ENCODE results near the gene TPRG1.

Gene TPRG1

GRCh38 chr3:189286188-189286587 lies 114.4 kb downstream of the TPRG1 start:
- no peak for DNase-seq

- DNase-seq, result no peak
Observed at GRCh38 chr3:189286916-189287315, 115.1 kb downstream of the TPRG1 start.

GRCh38 chr3:189288348-189289235 lies 116.8 kb downstream of the TPRG1 start:
- no peak for DNase-seq

GRCh38 chr3:189289251-189289650 lies 117.5 kb downstream of the TPRG1 start:
- no peak for DNase-seq

DNA sequence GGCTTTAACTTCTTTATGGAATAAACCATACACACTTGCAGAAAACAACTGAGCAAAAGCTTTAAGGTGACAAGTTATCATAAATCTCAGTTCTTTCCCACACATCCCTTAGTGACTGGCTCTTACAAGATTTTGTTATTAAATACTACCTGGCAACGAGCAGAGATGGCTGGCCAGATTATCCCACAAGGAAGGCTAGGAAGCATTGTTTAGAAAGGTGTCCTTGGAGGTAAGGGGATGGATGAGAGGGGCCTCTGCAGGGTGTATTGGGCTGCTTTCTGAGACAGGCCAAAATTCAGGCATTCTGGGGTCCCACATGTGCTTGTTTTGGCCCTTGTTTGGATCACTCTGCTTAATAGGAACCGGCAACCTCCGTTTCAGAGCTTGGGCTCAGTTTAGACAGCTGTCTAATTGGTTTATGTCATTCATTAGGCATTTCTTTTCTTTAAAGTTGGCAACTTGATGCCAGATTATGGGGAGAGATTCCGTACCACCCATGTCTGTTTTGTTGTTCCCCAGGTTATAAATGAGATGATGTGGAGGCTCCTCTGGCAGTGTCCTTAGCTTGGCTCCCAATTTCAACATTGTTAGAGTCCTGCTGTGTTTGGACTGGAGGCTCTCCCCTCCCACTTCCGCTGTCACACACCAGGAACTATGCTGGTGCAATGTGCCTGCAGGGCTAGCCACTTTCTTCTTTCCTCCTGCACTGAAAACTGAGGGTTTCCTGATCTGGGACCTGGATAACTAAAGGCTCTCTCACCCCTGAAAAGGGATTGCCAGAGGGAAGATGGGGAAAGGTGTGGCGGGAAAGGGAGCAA lies 121.1 kb downstream of the TPRG1 start:
- DNase-seq, result no peak

DNA sequence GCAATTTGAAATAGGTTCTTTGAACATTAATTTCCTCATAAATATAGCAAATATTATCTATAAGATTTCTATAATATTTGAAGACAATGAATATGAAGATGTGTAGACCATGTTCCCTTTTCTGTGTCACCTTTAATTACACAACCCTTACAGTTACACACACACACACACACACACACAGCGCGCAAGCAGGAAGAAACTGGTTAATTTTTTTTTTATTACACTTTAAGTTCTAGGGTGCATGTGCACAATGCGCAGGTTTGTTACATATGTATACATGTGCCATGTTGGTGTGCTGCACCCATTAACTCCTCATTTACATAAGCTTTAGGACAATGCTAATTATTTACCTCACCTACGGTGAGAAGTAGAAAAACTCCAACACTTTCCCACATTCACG lies 122.9 kb downstream of the TPRG1 start:
- no peak for DNase-seq

- no peak for DNase-seq
Observed at GRCh38 chr3:189295089-189295488, 123.3 kb downstream of the TPRG1 start.

DNA sequence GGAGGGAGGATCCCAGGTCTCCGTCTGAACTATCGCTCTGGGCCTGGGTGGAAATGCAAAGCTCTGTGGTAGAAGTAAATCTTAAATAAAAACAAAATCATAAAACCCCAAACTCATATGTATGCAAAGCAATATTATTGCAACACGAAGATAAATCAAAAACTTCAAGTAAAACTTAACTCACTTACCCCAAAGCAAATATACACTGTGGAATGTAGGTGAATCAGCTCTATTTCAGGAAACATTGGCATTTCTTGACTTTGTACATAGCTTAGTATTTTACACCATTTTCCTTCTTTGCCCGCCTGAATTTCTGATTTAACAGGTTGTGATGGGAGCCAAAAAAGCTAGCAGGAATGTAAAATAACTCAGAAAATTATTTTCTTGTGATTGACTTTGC lies 126.2 kb downstream of the TPRG1 start:
- no peak for DNase-seq

- DNase-seq, result no peak
Observed at GRCh38 chr3:189298469-189299375, 127.0 kb downstream of the TPRG1 start.

- DNase-seq, result no peak
Observed at GRCh38 chr3:189300345-189300744, 128.6 kb downstream of the TPRG1 start.

DNA sequence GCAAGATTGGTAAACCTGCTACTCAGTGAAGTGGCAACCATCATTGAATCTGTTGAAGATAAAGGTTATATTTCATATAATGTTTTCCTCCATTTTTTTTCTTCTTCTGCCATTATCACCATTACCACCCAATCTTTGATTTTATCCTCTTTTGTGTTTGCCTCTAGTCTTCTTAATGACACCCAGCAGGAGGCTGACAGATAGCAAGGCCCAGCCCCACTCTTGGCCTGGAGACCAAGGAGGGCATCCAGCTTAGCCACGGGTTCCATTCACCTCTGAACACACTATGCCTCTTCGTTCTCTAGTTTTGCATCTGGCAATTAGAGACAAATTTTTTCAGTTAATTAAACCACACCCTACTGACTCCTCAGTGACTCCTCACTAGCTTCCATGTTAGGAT lies 129.7 kb downstream of the TPRG1 start:
- DNase-seq, result no peak

GRCh38 chr3:189303584-189303983 lies 131.8 kb downstream of the TPRG1 start:
- DNase-seq, result no peak

DNA sequence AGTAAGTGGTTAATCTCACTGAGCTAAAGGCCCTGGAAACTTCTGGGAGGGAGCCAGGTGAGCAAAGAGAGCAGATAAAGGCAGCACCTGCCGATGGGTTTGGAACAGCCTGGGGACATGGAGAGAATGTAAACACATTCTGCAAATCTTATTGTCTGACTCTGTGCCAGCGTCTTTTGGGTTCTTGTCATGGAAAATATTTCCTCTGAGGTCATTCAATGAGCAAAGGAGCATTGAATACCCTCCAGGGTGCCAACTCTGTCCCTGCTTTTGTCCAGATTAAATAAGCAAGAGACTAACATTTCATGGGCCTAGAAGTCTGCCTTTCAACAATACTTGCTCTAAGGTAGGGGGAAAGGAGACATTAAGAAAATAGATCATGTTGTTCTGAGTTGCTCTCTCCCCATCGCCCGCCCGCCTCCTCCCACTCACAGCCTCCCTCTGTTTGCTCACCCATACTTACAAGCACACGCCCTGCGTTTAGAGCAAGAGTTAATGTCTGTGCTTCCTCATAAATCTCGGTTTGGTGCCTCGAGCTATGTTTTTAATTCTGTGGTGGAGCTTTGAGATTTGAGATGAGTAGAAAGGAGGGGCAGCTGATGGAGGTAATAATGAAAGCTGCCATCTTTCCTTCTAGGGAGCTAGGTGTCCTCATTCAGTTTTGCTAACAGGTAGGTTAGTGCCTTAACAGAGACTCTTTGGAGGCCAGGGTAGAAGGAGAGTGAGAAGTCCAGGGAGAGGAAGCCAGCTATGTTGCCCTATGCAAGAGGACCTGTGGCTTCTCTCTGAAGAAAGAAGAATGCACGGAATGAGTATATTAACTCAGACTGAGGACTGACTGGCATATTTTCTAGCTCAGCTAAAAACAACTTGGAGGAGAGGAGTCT lies 132.9 kb downstream of the TPRG1 start:
- DNase-seq, result no peak

- no peak for DNase-seq
Observed at GRCh38 chr3:189305412-189305811, 133.6 kb downstream of the TPRG1 start.

DNA sequence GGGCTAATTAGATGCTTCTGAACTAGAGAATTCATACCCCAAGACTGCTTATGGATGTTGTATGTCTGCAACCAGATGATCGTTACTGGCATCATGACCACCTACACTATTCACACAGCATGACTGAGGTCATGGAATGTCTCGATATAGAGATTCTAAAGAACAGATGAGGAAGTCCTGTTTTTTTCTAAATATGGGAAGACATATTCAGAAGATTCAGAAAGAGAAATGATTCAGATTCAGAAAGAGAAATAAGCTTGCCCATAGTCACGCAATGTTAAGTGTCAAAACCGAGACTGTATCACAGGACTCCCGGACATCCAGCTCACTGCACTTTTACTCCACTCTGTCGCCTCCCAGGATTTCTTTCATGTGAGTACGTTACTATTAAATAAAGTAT lies 136.2 kb downstream of the TPRG1 start:
- no peak for DNase-seq

GRCh38 chr3:189308608-189309007 lies 136.8 kb downstream of the TPRG1 start:
- no peak for DNase-seq

DNA sequence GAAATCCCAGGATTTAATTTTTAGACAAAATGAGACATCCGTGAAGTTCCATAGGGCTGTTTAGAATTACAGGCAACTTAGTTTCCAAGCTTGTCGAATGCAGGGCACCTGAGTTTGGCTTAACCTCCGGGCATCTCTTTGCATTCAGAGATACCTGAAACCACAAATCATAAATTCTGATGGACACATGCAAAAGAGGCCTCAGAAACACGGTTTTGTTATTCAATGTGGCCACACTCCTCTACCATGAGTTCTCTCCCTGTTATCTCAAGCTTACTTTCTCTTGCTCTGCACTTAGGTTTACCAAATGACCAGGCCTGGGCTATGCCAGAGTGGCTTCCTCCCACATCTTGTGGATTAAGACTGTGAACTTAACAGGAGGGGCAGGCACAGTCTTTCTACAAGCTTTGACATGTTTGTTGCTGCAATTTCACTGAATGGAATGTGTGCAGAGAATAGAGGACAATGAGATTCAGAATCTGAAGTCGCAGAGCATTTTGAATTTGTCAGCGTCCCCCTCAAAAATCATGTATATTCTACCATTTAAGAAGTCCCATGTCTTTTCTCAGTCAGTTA lies 137.7 kb downstream of the TPRG1 start:
- no peak for DNase-seq

DNA sequence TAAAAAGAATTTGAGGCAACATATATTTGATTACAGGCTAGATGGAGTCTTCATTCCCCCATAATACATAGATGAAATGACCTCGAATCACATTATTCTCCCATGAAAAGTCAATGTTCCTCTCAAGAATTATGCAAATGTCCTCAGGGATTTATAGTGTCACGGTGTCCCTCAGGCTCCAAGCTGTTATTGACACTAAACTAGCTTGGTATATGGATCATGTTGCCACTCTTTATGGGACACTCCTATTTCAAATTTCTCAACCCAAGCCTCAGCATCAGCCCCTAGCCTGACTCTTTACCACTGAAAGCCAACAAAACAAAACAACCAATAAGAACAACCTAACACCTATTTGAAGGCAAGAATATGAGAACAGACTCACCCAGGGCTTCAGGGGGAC lies 139.8 kb downstream of the TPRG1 start:
- DNase-seq, result no peak

GRCh38 chr3:189312866-189313265 lies 141.1 kb downstream of the TPRG1 start:
- no peak for DNase-seq

DNA sequence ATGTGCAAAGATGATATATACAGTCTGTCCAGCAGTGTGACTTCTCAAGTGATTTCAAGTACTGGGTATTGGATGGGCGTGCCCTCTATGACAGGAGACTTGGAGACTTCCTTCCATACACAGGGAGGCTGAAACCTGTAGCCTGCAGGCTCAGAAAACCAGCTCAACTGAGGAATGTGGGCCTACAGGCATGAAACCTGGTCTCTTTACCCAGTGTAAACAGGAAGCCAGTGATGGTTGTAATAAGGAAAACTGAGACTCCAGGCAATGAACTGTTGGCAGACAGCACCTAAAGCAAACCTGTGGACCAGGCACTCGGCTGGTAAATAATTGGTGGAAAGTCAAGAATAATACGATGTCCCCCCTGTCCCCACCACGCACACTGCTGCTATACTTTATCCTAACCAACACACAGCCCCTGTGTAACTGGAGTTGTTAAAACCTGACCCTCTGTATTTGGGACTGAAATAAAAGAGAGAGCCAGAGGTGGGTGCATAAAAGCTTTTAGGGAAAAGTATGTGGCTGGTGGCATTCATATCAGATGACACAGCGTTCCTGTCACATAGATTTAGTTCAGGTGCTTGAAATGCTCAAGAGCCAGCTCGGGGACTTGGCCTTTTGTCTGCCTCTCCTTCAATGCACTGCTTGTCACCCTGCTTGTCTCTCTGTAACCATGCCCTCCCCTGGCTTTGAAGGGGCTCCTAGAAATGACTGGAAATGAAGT lies 144.7 kb downstream of the TPRG1 start:
- no peak for DNase-seq

DNA sequence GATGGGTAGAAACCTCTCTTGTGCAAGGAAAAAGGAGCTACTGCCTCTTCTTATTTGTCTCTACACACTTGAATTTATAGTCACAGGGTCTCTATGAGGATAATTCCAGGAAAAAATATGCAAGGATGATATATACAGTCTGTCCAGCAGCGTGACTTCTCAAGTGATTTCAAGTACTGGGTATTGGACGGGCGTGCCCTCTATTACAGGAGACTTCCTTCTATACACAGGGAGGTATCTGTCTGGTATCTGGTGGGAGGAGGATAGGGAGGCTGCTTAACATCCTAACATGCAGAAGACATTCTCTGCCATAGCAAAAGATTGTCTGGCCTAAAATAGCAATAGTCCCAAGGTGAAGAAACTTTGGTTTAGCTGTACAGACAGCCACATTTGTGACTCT lies 146.1 kb downstream of the TPRG1 start:
- DNase-seq, result no peak

All from left hindlimb (tissue), 1 donor.